Smooth muscle cell (in vitro differentiated cells): ENCODE measurements around the gene DGKQ. TPM values are rescaled to one million over a fixed set of nuclear protein-coding genes. Genes with fewer than 3 reads are reported as not detected.

Experiments
- DNase-seq: peaks from one replicate; lab custom pipeline; 2025; ENCODE audit not compliant: unreplicated experiment; lab: John Stamatoyannopoulos, UW
- H2AFZ ChIP-seq: fragments of 200-600 bp; sonication (generic); 2 replicates; pipeline ENCODE4 v1.6.0; 2016; ENCODE audit warnings: antibody characterized with exemption, low read depth, mild to moderate bottlenecking
- H3F3A ChIP-seq: fragments of 200-600 bp; sonication (generic); 2 replicates; pipeline ENCODE4 v1.6.0; 2017; ENCODE audit warnings: antibody characterized with exemption, low read depth
- H3K27ac ChIP-seq: fragments of 200-600 bp; sonication (generic); 2 replicates; pipeline ENCODE4 v1.5.1; 2016; ENCODE audit warnings: low read depth, mild to moderate bottlenecking
- H3K27me3 ChIP-seq: fragments of 200-600 bp; sonication (generic); 2 replicates; pipeline ENCODE4 v1.6.1; 2016; ENCODE audit warnings: low read depth, mild to moderate bottlenecking
- H3K36me3 ChIP-seq: fragments of 200-600 bp; sonication (generic); 2 replicates; pipeline ENCODE4 v1.5.1; 2016; ENCODE audit warnings: low read depth
- H3K4me1 ChIP-seq: fragments of 200-600 bp; sonication (generic); 2 replicates; pipeline ENCODE4 v1.5.1; 2016; ENCODE audit warnings: low read depth
- H3K4me2 ChIP-seq: fragments of 200-600 bp; sonication (generic); 2 replicates; pipeline ENCODE4 v1.6.0; 2016; ENCODE audit warnings: mild to moderate bottlenecking
- H3K4me3 ChIP-seq: fragments of 200-600 bp; sonication (generic); 2 replicates; pipeline ENCODE4 v1.5.1; 2016; ENCODE audit warnings: mild to moderate bottlenecking
- H3K79me2 ChIP-seq: fragments of 200-600 bp; sonication (generic); 2 replicates; pipeline ENCODE4 v1.6.0; 2016; ENCODE audit warnings: low read depth, mild to moderate bottlenecking
- H3K9ac ChIP-seq: fragments of 200-600 bp; sonication (generic); 2 replicates; pipeline ENCODE4 v1.6.0; 2016; ENCODE audit warnings: low read depth
- H3K9me3 ChIP-seq: fragments of 200-600 bp; sonication (generic); replicated peaks from 2 replicates; pipeline ENCODE4 v1.5.1; 2016; ENCODE audit warnings: low read depth
- H4K20me1 ChIP-seq: fragments of 200-600 bp; sonication (generic); 2 replicates; pipeline ENCODE4 v1.6.0; 2016; ENCODE audit warnings: low read depth
- CTCF ChIP-seq: fragments of 200-600 bp; sonication (generic); IDR thresholded peaks from 2 replicates; pipeline ENCODE4 v1.5.1; 2017; ENCODE audit warnings: borderline replicate concordance, mild to moderate bottlenecking, antibody characterized with exemption; ENCODE audit not compliant: insufficient read depth, poor library complexity, severe bottlenecking
- WGBS: methylation state at CpG from one replicate; pipeline ENCODE4 v1.1.7; 2016; ENCODE audit warnings: low lambda C conversion rate; 5-methylcytosine and 5-hydroxymethylcytosine counted together
- polyA plus RNA-seq: library from polyadenylated mRNA; unstranded; fragments of >200 nt; fragmentation: Nextera tagmentation; extraction: Ambion mirVana; gene quantifications from 2 replicates; pipeline ENCODE4 v1.2.1, GENCODE V29; 2016
- total RNA-seq: library from RNA; depleted of rRNA; stranded (reverse); fragments of >200 nt; gene quantifications from 2 replicates; pipeline ENCODE4 v1.2.3, GENCODE V29; 2014

Gene DGKQ
- total and polyA plus RNA-seq, 2 experiments from 2014 or later = 4.2 to 16.2 TPM

- Histone ChIP-seq H3K79me2 (no peaks in the 10 kb centered on the region), H2AFZ (no peak overlapping the region), H3F3A (no peaks in the 10 kb centered on the region), H4K20me1 (no peaks in the 10 kb centered on the region), H3K27ac (no peak overlapping the region), H3K9me3 (no peaks in the 10 kb centered on the region), H3K4me1 (no peaks in the 10 kb centered on the region), H3K9ac (no peak overlapping the region), H3K4me2 (no peak overlapping the region), H3K27me3 (no peaks in the 10 kb centered on the region), H3K36me3 (no peaks in the 10 kb centered on the region), H3K4me3 (no peak overlapping the region)
- DNase-seq = no peak
- 96% methylated on average over 45 of the region's 45 CpGs for WGBS
- no peak for TF ChIP-seq CTCF
These were observed 15.6 kb downstream of the DGKQ start for GRCh38 chr4:957581-958313.

GRCh38 chr4:957231-957580 lies 16.2 kb downstream of the DGKQ start:
- Histone ChIP-seq H3K4me2 (no peak overlapping the region), H3K27ac (no peak overlapping the region), H2AFZ (no peak overlapping the region), H3K9me3 (no peaks in the 10 kb centered on the region), H3F3A (no peaks in the 10 kb centered on the region), H3K4me3 (no peak overlapping the region), H3K27me3 (no peaks in the 10 kb centered on the region), H3K9ac (no peak overlapping the region), H3K79me2 (no peaks in the 10 kb centered on the region), H4K20me1 (no peaks in the 10 kb centered on the region), H3K4me1 (no peaks in the 10 kb centered on the region), H3K36me3 (no peaks in the 10 kb centered on the region)
- no peak for DNase-seq
- WGBS = 90% methylated on average over 7 of the region's 8 CpGs
- no peak for TF ChIP-seq CTCF

GRCh38 chr4:956531-957230 lies 16.7 kb downstream of the DGKQ start:
- H2AFZ ChIP-seq = no peak overlapping the region
- TF ChIP-seq CTCF = no peak
- no peaks in the 10 kb centered on the region for H3K79me2 ChIP-seq
- DNase-seq = no peak
- H4K20me1 ChIP-seq = no peaks in the 10 kb centered on the region
- no peaks in the 10 kb centered on the region for H3K9me3 ChIP-seq
- H3K36me3 ChIP-seq = no peaks in the 10 kb centered on the region
- no peaks in the 10 kb centered on the region for H3K27me3 ChIP-seq
- no peak overlapping the region for H3K9ac ChIP-seq
- 88% methylated on average over 14 of the region's 14 CpGs for WGBS
- no peak overlapping the region for H3K4me2 ChIP-seq
- no peaks in the 10 kb centered on the region for H3K4me1 ChIP-seq
- H3K27ac ChIP-seq = no peak overlapping the region
- H3K4me3 ChIP-seq = no peak overlapping the region
- no peaks in the 10 kb centered on the region for H3F3A ChIP-seq
